GM12891 (cell line): ENCODE data around the gene OVOL2.

Experiments
- DNase-seq: peaks from one replicate; pipeline ENCODE4 v3.0.0; 2011; ENCODE audit warnings: low spot score; ENCODE audit not compliant: insufficient read length
- FAIRE-seq: peaks from 2 replicates; lab custom pipeline; 2011; peaks lifted over from hg19 to GRCh38; lab: Jason Lieb, UNC
- PAX5 ChIP-seq: IDR thresholded peaks from 2 replicates; pipeline ENCODE4 v1.6.1; 2011; ENCODE audit warnings: low read length, moderate library complexity, mild to moderate bottlenecking; ENCODE audit not compliant: insufficient read depth, severe bottlenecking
- POLR2A ChIP-seq: IDR thresholded peaks from 2 replicates; pipeline ENCODE4 v1.6.1; 2011; ENCODE audit warnings: low read depth, low read length, control low read depth
- POLR2AphosphoS5 ChIP-seq: IDR thresholded peaks from 2 replicates; pipeline ENCODE4 v1.6.1; 2011; ENCODE audit warnings: low read depth, low read length, control low read depth
- POU2F2 ChIP-seq: IDR thresholded peaks from 2 replicates; pipeline ENCODE4 v1.6.1; 2011; ENCODE audit warnings: low read depth, mild to moderate bottlenecking, control low read depth, low read length, moderate library complexity
- SPI1 ChIP-seq: IDR thresholded peaks from 2 replicates; pipeline ENCODE4 v1.6.1; 2011; ENCODE audit warnings: low read depth, low read length, control low read depth
- TAF1 ChIP-seq: IDR thresholded peaks from 2 replicates; pipeline ENCODE4 v1.6.1; 2011; ENCODE audit warnings: low read depth, low read length, control low read depth

OVOL2 gene

GRCh38 chr20:18058661-18059467 is 1.1 kb upstream of the OVOL2 start:
- DNase-seq (no peak), FAIRE-seq (no peak)
- TF ChIP-seq TAF1: no peak
- no peak for TF ChIP-seq SPI1
- no peak for TF ChIP-seq PAX5
- no peak for TF ChIP-seq POLR2A
- TF ChIP-seq POLR2AphosphoS5: no peak
- no peak for TF ChIP-seq POU2F2

GRCh38 chr20:18057994-18058349 is 256 bp upstream of the OVOL2 start:
- DNase-seq (no peak), FAIRE-seq (no peak)
- no peak for TF ChIP-seq PAX5
- no peak for TF ChIP-seq SPI1
- TF ChIP-seq POU2F2: no peak
- no peak for TF ChIP-seq TAF1

- FAIRE-seq (no peak), DNase-seq (no peak)
- TF ChIP-seq TAF1 (no peak), POLR2AphosphoS5 (no peak), SPI1 (no peak), POLR2A (no peak), PAX5 (no peak)
Measured at GRCh38 chr20:18056174-18057100, 1.3 kb downstream of the OVOL2 start.

- FAIRE-seq: no peak
- no peak for DNase-seq
- TF ChIP-seq POLR2A (no peak), TAF1 (no peak), POU2F2 (no peak)
Measured at GRCh38 chr20:18055261-18055660, 2.5 kb downstream of the OVOL2 start.

GRCh38 chr20:18052856-18053255 is 4.9 kb downstream of the OVOL2 start:
- no peak for DNase-seq
- TF ChIP-seq PAX5 (no peak), SPI1 (no peak), POLR2AphosphoS5 (no peak), TAF1 (no peak), POU2F2 (no peak), POLR2A (no peak)
- no peak for FAIRE-seq

- no peak for TF ChIP-seq POLR2A
- no peak for TF ChIP-seq TAF1
- no peak for TF ChIP-seq PAX5
- no peak for TF ChIP-seq POU2F2
- no peak for TF ChIP-seq SPI1
- TF ChIP-seq POLR2AphosphoS5: no peak
- no peak for DNase-seq
- no peak for FAIRE-seq
Measured at GRCh38 chr20:18050628-18051027, 7.1 kb downstream of the OVOL2 start.

- DNase-seq (no peak), FAIRE-seq (no peak)
- TF ChIP-seq PAX5 (no peak), POU2F2 (no peak), POLR2A (no peak), SPI1 (no peak), TAF1 (no peak)
Measured at GRCh38 chr20:18048176-18048575, 9.5 kb downstream of the OVOL2 start.

- TF ChIP-seq POLR2A (no peak), SPI1 (no peak), POU2F2 (no peak), TAF1 (no peak), POLR2AphosphoS5 (no peak), PAX5 (no peak)
- FAIRE-seq (no peak), DNase-seq (no peak)
Measured at GRCh38 chr20:18046535-18046934, 11.2 kb downstream of the OVOL2 start.

GRCh38 chr20:18042229-18042628 is 15.5 kb downstream of the OVOL2 start:
- FAIRE-seq (no peak), DNase-seq (no peak)
- TF ChIP-seq POLR2A: no peak
- TF ChIP-seq POU2F2: no peak
- no peak for TF ChIP-seq POLR2AphosphoS5
- TF ChIP-seq TAF1: no peak
- TF ChIP-seq SPI1: no peak
- no peak for TF ChIP-seq PAX5
